ENCODE results near the gene KBTBD3.
A peak's percentile ranks its signal among the peaks of the same experiment; 100 is the strongest.

The KBTBD3 gene

GRCh38 chr11:106086135-106086534 is 9.0 kb upstream of the KBTBD3 start:
- Histone ChIP-seq H3K4ac (ENCODE audit: low read depth in 1 of 2, low read length in 2 of 2) (no peak overlapping the region), H2AK5ac (ENCODE audit: low read length, severe bottlenecking) (no peak overlapping the region), H3K18ac (ENCODE audit: low read depth in 1 of 2, low read length in 2 of 2) (no peak overlapping the region), H3K79me1 (replicated peaks; ENCODE audit: low read length, poor library complexity, severe bottlenecking) (peaks cover 6% of the 10 kb centered on the region), H2BK5ac (ENCODE audit: low read depth, low read length, poor library complexity, severe bottlenecking) (no peak overlapping the region), H3K9ac (ENCODE audit: low read length) (peak overlapping the region; percentile 65), H3K4me2 (ENCODE audit: low read length, poor library complexity, severe bottlenecking) (no peak overlapping the region), H3K4me1 (ENCODE audit: control insufficient read depth, insufficient read depth, low read depth, low read length) (no peaks in the 10 kb centered on the region), H3K4me3 (ENCODE audit: insufficient read depth in 1 of 2, low read depth in 1 of 2, low read length in 2 of 2) (no peak overlapping the region), H3K27ac (ENCODE audit: low read length, poor library complexity, severe bottlenecking) (no peak overlapping the region), H2AFZ (ENCODE audit: low read depth, low read length) (no peak overlapping the region), H2BK15ac (ENCODE audit: low read depth, poor library complexity, severe bottlenecking) (no peak overlapping the region), H3K23ac (ENCODE audit: low read length in 2 of 2) (no peak overlapping the region), H3K9me3 (ENCODE audit: control insufficient read depth, low read length) (no peaks in the 10 kb centered on the region), H2BK120ac (ENCODE audit: low read depth, low read length) (no peak overlapping the region), H3K27me3 (ENCODE audit: control insufficient read depth in 1 of 2, insufficient read depth in 1 of 2, low read length in 2 of 2) (no peaks in the 10 kb centered on the region), H2BK12ac (ENCODE audit: low read length in 2 of 2) (no peak overlapping the region), H4K91ac (ENCODE audit: low read length) (no peak overlapping the region), H3K14ac (ENCODE audit: low read length in 2 of 2) (no peak overlapping the region), H4K8ac (ENCODE audit: low read length) (no peak overlapping the region), H3K36me3 (ENCODE audit: control insufficient read depth in 1 of 2, insufficient read depth in 2 of 2, low read depth in 1 of 2, low read length in 2 of 2) (peaks cover 4 to 38% of the 10 kb centered on the region in 2 experiments)
- no peak for DNase-seq
- WGBS = 100% methylated on average over 1 of the region's 1 CpG

DNA sequence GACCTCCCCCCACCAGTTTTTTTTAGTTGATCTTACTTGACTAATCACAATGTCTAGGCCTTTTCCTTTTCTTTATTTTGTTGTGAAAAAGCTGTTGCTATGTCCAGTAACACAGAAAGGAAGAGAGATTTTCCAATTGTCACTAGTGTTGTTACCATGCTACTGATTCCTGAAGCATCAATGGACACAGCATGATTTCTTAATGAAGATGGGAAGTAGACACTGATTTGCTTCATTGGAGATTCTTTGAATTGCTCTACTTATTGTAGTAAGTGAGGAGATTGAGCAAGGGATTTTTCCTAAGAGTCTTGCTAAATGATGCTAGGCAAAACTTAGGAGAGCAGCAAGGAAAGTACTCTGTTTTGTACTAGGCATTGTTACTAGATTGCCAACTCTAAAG is 4.9 kb upstream of the KBTBD3 start:
- Histone ChIP-seq H3K4me2 (ENCODE audit: low read length, poor library complexity, severe bottlenecking) (no peak overlapping the region), H2AFZ (ENCODE audit: low read depth, low read length) (no peak overlapping the region), H3K27ac (ENCODE audit: low read length, poor library complexity, severe bottlenecking) (no peak overlapping the region), H4K8ac (ENCODE audit: low read length) (no peak overlapping the region), H4K91ac (ENCODE audit: low read length) (no peak overlapping the region), H3K14ac (ENCODE audit: low read length in 2 of 2) (no peak overlapping the region), H3K9me3 (ENCODE audit: control insufficient read depth, low read length) (no peaks in the 10 kb centered on the region), H3K79me1 (replicated peaks; ENCODE audit: low read length, poor library complexity, severe bottlenecking) (peaks cover 8% of the 10 kb centered on the region), H3K36me3 (ENCODE audit: control insufficient read depth in 1 of 2, insufficient read depth in 2 of 2, low read depth in 1 of 2, low read length in 2 of 2) (peaks cover 4 to 45% of the 10 kb centered on the region in 2 experiments), H3K4ac (ENCODE audit: low read depth in 1 of 2, low read length in 2 of 2) (no peak overlapping the region), H3K9ac (ENCODE audit: low read length) (no peak overlapping the region), H2BK12ac (ENCODE audit: low read length in 2 of 2) (no peak overlapping the region), H2AK5ac (ENCODE audit: low read length, severe bottlenecking) (no peak overlapping the region), H3K4me3 (ENCODE audit: insufficient read depth in 1 of 2, low read depth in 1 of 2, low read length in 2 of 2) (no peak overlapping the region), H3K23ac (ENCODE audit: low read length in 2 of 2) (no peak overlapping the region), H2BK120ac (ENCODE audit: low read depth, low read length) (no peak overlapping the region), H2BK15ac (ENCODE audit: low read depth, poor library complexity, severe bottlenecking) (no peak overlapping the region), H3K27me3 (ENCODE audit: control insufficient read depth in 1 of 2, insufficient read depth in 1 of 2, low read length in 2 of 2) (no peaks in the 10 kb centered on the region), H3K18ac (ENCODE audit: low read depth in 1 of 2, low read length in 2 of 2) (no peak overlapping the region), H3K4me1 (ENCODE audit: control insufficient read depth, insufficient read depth, low read depth, low read length) (no peaks in the 10 kb centered on the region), H2BK5ac (ENCODE audit: low read depth, low read length, poor library complexity, severe bottlenecking) (no peak overlapping the region)
- no peak for DNase-seq

- Histone ChIP-seq H3K4me1 (ENCODE audit: control insufficient read depth, insufficient read depth, low read depth, low read length) (no peaks in the 10 kb centered on the region), H3K18ac (ENCODE audit: low read depth in 1 of 2, low read length in 2 of 2) (peak within 1 kb of the TSS; percentile 97 to 100), H3K23ac (ENCODE audit: low read length in 2 of 2) (peak within 1 kb of the TSS in 1 of 2 experiments; percentile 97), H3K36me3 (ENCODE audit: control insufficient read depth in 1 of 2, insufficient read depth in 2 of 2, low read depth in 1 of 2, low read length in 2 of 2) (peaks cover 0 to 32% of the 10 kb centered on the region in 2 experiments), H2AK5ac (ENCODE audit: low read length, severe bottlenecking) (no peak within 1 kb of the TSS), H4K91ac (ENCODE audit: low read length) (peak within 1 kb of the TSS; percentile 83), H2BK15ac (ENCODE audit: low read depth, poor library complexity, severe bottlenecking) (peak within 1 kb of the TSS; percentile 55), H2BK120ac (ENCODE audit: low read depth, low read length) (peak within 1 kb of the TSS; percentile 29), H4K8ac (ENCODE audit: low read length) (peak within 1 kb of the TSS; percentile 87), H2AFZ (ENCODE audit: low read depth, low read length) (peak within 1 kb of the TSS; percentile 97), H3K9ac (ENCODE audit: low read length) (peak within 1 kb of the TSS; percentile 100), H3K4ac (ENCODE audit: low read depth in 1 of 2, low read length in 2 of 2) (peak within 1 kb of the TSS; percentile 79 to 99), H2BK12ac (ENCODE audit: low read length in 2 of 2) (no peak within 1 kb of the TSS), H3K27ac (ENCODE audit: low read length, poor library complexity, severe bottlenecking) (peak within 1 kb of the TSS; percentile 93), H2BK5ac (ENCODE audit: low read depth, low read length, poor library complexity, severe bottlenecking) (no peak within 1 kb of the TSS), H3K9me3 (ENCODE audit: control insufficient read depth, low read length) (no peaks in the 10 kb centered on the region), H3K27me3 (ENCODE audit: control insufficient read depth in 1 of 2, insufficient read depth in 1 of 2, low read length in 2 of 2) (no peaks in the 10 kb centered on the region), H3K14ac (ENCODE audit: low read length in 2 of 2) (peak within 1 kb of the TSS in 1 of 2 experiments; percentile 100), H3K79me1 (replicated peaks; ENCODE audit: low read length, poor library complexity, severe bottlenecking) (peaks cover 12% of the 10 kb centered on the region), H3K4me2 (ENCODE audit: low read length, poor library complexity, severe bottlenecking) (peak within 1 kb of the TSS; percentile 81), H3K4me3 (ENCODE audit: insufficient read depth in 1 of 2, low read depth in 1 of 2, low read length in 2 of 2) (peak within 1 kb of the TSS; percentile 99 to 100)
- WGBS = under 1% methylated on average over 50 of the region's 55 CpGs
- no peak for DNase-seq
Observed at GRCh38 chr11:106077609-106078455, 685 bp upstream of the KBTBD3 start, which contains the start of gene AASDHPPT. TSS of gene AASDHPPT (plus strand) at chr11:106077662. CDS start at chr11:106077711, 49 bp downstream.

DNA sequence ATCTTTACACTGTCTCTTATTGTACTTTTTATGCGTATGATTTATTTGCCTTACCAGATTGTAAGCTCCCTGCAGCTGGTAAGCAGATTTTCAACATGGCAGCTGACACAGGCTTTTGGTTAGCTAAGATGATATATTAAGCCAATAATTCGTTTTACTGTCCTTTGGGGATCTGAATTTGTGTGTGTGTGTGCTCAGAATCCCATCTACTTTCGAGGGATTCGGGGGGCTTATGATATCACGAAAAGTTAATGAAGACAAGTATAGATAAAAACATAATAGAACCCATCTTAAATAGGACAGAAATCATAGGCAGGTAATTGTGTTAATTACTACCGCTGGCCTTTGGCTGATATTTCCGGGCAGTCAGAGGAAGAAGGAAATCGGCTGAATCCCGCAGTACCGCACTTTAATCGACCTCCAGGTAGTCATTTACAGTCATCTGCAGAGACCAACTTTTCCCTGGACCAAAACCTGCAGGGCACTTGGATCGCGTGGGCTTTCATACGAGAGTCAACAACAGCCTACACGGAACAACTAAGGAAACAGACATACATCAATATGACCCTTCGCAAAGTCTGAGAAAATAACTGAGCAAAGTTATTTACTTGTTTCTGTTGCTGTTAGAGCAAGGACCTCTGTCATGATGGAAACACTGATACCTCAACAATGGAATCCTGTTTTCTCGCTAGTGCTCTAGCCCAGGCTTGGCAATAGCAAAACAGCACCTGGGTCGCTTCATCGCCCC is 802 bp downstream of the KBTBD3 start:
- Histone ChIP-seq H3K9me3 (ENCODE audit: control insufficient read depth, low read length) (no peaks in the 10 kb centered on the region), H4K8ac (ENCODE audit: low read length) (peak overlapping the region; percentile 87), H3K27me3 (ENCODE audit: control insufficient read depth in 1 of 2, insufficient read depth in 1 of 2, low read length in 2 of 2) (no peaks in the 10 kb centered on the region), H3K18ac (ENCODE audit: low read depth in 1 of 2, low read length in 2 of 2) (peak overlapping the region in 1 of 2 experiments; percentile 56), H3K9ac (ENCODE audit: low read length) (peak overlapping the region; percentile 90), H3K4me1 (ENCODE audit: control insufficient read depth, insufficient read depth, low read depth, low read length) (no peaks in the 10 kb centered on the region), H4K91ac (ENCODE audit: low read length) (no peak overlapping the region), H3K79me1 (replicated peaks; ENCODE audit: low read length, poor library complexity, severe bottlenecking) (peaks cover 12% of the 10 kb centered on the region), H2BK5ac (ENCODE audit: low read depth, low read length, poor library complexity, severe bottlenecking) (no peak overlapping the region), H2BK120ac (ENCODE audit: low read depth, low read length) (no peak overlapping the region), H2AK5ac (ENCODE audit: low read length, severe bottlenecking) (no peak overlapping the region), H3K23ac (ENCODE audit: low read length in 2 of 2) (no peak overlapping the region), H2BK15ac (ENCODE audit: low read depth, poor library complexity, severe bottlenecking) (no peak overlapping the region), H3K4ac (ENCODE audit: low read depth in 1 of 2, low read length in 2 of 2) (no peak overlapping the region), H3K4me2 (ENCODE audit: low read length, poor library complexity, severe bottlenecking) (peak overlapping the region; percentile 81), H3K4me3 (ENCODE audit: insufficient read depth in 1 of 2, low read depth in 1 of 2, low read length in 2 of 2) (peak overlapping the region; percentile 83 to 100), H3K14ac (ENCODE audit: low read length in 2 of 2) (peak overlapping the region in 1 of 2 experiments; percentile 76), H3K36me3 (ENCODE audit: control insufficient read depth in 1 of 2, insufficient read depth in 2 of 2, low read depth in 1 of 2, low read length in 2 of 2) (peaks cover 0 to 21% of the 10 kb centered on the region in 2 experiments), H2BK12ac (ENCODE audit: low read length in 2 of 2) (no peak overlapping the region), H2AFZ (ENCODE audit: low read depth, low read length) (peak overlapping the region; percentile 91), H3K27ac (ENCODE audit: low read length, poor library complexity, severe bottlenecking) (peak overlapping the region; percentile 66)
- WGBS = 13% methylated on average over 14 of the region's 19 CpGs
- no peak for DNase-seq
